NCI-H526 (cell line): ENCODE data around the gene POMT2.

Experiments used
- DNase-seq, 2 experiments: peaks; one replicate each; lab custom pipeline; 2025; lab: John Stamatoyannopoulos, UW

POMT2 gene

GRCh38 chr14:77266336-77266735 lies 54.3 kb downstream of the POMT2 start:
- DNase-seq = no peak

- no peak for DNase-seq
These were observed 54.9 kb downstream of the POMT2 start for GRCh38 chr14:77265561-77266335.

GRCh38 chr14:77265187-77265515 lies 55.5 kb downstream of the POMT2 start:
- DNase-seq = no peak

GRCh38 chr14:77264466-77265186 lies 56.1 kb downstream of the POMT2 start:
- no peak for DNase-seq

GRCh38 chr14:77260631-77261030 lies 60.1 kb downstream of the POMT2 start:
- DNase-seq = no peak

GRCh38 chr14:77260199-77260598 lies 60.5 kb downstream of the POMT2 start:
- no peak for DNase-seq

GRCh38 chr14:77259025-77259715 lies 61.5 kb downstream of the POMT2 start:
- no peak for DNase-seq

- DNase-seq = no peak
These were observed 62.1 kb downstream of the POMT2 start for GRCh38 chr14:77258566-77258965.

- DNase-seq = no peak
These were observed 63.0 kb downstream of the POMT2 start for GRCh38 chr14:77257700-77258099.

GRCh38 chr14:77256694-77257093 lies 64.0 kb downstream of the POMT2 start:
- no peak for DNase-seq

- no peak for DNase-seq
These were observed 67.1 kb downstream of the POMT2 start for GRCh38 chr14:77253333-77254190.

- DNase-seq = no peak
These were observed 68.8 kb downstream of the POMT2 start for GRCh38 chr14:77251870-77252269.

- DNase-seq = no peak
These were observed 69.8 kb downstream of the POMT2 start for GRCh38 chr14:77250927-77251326.

- no peak for DNase-seq
These were observed 71.4 kb downstream of the POMT2 start for GRCh38 chr14:77249286-77249685.

GRCh38 chr14:77248666-77249065 lies 72.0 kb downstream of the POMT2 start:
- no peak for DNase-seq

GRCh38 chr14:77246784-77247183 lies 73.9 kb downstream of the POMT2 start:
- DNase-seq = no peak

GRCh38 chr14:77245820-77246219 lies 74.9 kb downstream of the POMT2 start:
- DNase-seq = no peak

- no peak for DNase-seq
These were observed 76.8 kb downstream of the POMT2 start for GRCh38 chr14:77243853-77244252.

- DNase-seq = no peak
These were observed 77.9 kb downstream of the POMT2 start for GRCh38 chr14:77242752-77243151.

GRCh38 chr14:77241955-77242354 lies 78.7 kb downstream of the POMT2 start:
- no peak for DNase-seq

GRCh38 chr14:77240336-77240915 lies 80.3 kb downstream of the POMT2 start:
- DNase-seq = no peak

GRCh38 chr14:77239412-77239811 lies 81.3 kb downstream of the POMT2 start:
- DNase-seq = no peak
